ENCODE measurements around the gene EEF1AKMT2.

GRCh38 chr10:124802313-124802675 is 10.6 kb upstream of the EEF1AKMT2 start:
- TF ChIP-seq CTCF (conservative IDR thresholded peaks at IDR 0.05; ENCODE audit: low read depth, low read length) = no peak
- TF ChIP-seq EZH2 (IDR thresholded peaks at IDR 0.05; ENCODE audit: low read length, unreplicated experiment) = no peak
- TF ChIP-seq EZH2phosphoT487 (IDR thresholded peaks at IDR 0.05; ENCODE audit: borderline replicate concordance, low read length) = no peak

Data from PC-3 (cell line).